Loucy (cell line): ENCODE results near the gene MRNIP.

ENCODE experiments used
- EZH2phosphoT487 ChIP-seq: fragments of 200-600 bp; IDR thresholded peaks from 2 replicates; pipeline ENCODE4 v1.6.1; 2018; ENCODE audit warnings: antibody characterized with exemption, mild to moderate bottlenecking, moderate library complexity, borderline replicate concordance
- TF ChIP-seq, protein P1 (sequence below): fragments of 200-600 bp; sonication (generic); conservative IDR thresholded peaks from 2 replicates; pipeline ENCODE4 v1.5.1; 2014; ENCODE audit warnings: mild to moderate bottlenecking, antibody characterized with exemption, low read length

DNA sequence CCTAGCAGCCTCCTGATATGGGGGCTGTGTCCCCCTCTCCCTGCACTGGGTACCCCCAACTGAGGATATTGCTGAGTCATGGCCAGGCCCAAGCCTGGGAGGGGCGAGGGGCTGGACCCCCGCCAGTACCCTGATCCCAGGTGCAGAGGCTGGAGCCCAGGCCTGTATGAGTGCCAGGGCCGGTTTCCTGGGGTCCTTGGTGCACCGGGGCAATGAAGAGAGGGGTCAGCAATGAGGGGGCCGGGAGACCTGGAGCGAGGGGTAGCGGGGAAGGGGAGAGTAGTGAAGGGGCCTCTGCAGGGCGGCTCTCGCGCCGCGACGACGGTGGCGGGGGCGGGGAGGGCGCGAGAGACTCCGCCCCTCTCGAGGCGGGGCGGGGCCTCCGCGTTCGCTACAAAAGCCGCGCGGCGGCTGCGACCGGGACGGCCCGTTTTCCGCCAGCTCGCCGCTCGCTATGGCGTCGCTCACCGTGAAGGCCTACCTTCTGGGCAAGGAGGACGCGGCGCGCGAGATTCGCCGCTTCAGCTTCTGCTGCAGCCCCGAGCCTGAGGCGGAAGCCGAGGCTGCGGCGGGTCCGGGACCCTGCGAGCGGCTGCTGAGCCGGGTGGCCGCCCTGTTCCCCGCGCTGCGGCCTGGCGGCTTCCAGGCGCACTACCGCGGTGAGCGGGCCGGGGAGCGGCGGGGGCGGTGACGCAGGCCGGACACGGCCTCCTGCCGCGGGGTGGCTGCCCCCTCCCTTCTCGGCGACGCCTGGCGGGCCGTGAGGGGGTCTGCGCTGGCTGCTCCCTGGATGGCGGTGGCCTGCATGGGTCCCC is 37.9 kb downstream of the MRNIP start, which contains the start of gene SQSTM1:
- TF ChIP-seq, protein P1, sequence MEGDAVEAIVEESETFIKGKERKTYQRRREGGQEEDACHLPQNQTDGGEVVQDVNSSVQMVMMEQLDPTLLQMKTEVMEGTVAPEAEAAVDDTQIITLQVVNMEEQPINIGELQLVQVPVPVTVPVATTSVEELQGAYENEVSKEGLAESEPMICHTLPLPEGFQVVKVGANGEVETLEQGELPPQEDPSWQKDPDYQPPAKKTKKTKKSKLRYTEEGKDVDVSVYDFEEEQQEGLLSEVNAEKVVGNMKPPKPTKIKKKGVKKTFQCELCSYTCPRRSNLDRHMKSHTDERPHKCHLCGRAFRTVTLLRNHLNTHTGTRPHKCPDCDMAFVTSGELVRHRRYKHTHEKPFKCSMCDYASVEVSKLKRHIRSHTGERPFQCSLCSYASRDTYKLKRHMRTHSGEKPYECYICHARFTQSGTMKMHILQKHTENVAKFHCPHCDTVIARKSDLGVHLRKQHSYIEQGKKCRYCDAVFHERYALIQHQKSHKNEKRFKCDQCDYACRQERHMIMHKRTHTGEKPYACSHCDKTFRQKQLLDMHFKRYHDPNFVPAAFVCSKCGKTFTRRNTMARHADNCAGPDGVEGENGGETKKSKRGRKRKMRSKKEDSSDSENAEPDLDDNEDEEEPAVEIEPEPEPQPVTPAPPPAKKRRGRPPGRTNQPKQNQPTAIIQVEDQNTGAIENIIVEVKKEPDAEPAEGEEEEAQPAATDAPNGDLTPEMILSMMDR: no peak
- TF ChIP-seq EZH2phosphoT487: no peak
